Panc1 (cell line): ENCODE data around the gene MYRF. TPM values are rescaled to one million over a fixed set of nuclear protein-coding genes. Genes with fewer than 3 reads are reported as not detected.

Experiments
- ATAC-seq: fragments of 200-7000 bp; cut with Tn5 transposase; 2 replicates; pipeline ENCODE4 v1.9.1; 2020; ENCODE audit warnings: mild to moderate bottlenecking, moderate library complexity
- BruUV-seq: library from RNA; stranded (reverse); fragments of 400-500 nt; replicated peaks from 2 replicates; lab custom pipeline; 2021; lab: Mats Ljungman, UMichigan
- CTCF ChIA-PET: fragments of 300-600 bp; sonication (Branson Sonifier 250); formaldehyde crosslinking; loops from one replicate; lab custom pipeline; 2022; ENCODE audit warnings: antibody characterized with exemption; lab: Charles Lee
- POLR2A ChIA-PET: fragments of 300-600 bp; sonication (Branson Sonifier 250); formaldehyde crosslinking; loops from one replicate; lab custom pipeline; 2022; ENCODE audit warnings: antibody characterized with exemption; lab: Charles Lee
- DNase-seq: peaks from one replicate; pipeline ENCODE4 v3.0.0-alpha.2; 2010; ENCODE audit warnings: low read depth, low spot score
- H3K27ac ChIP-seq: 2 replicates; pipeline ENCODE4 v1.5.1; 2011; ENCODE audit warnings: mild to moderate bottlenecking, low read length, inconsistent platforms
- H3K27me3 ChIP-seq: fragments of 200-500 bp; sonication (Bioruptor generic); 2 replicates; pipeline ENCODE4 v1.6.0; 2014; ENCODE audit warnings: low read length, inconsistent platforms; ENCODE audit not compliant: control insufficient read depth, insufficient read depth
- H3K36me3 ChIP-seq: fragments of 200-500 bp; sonication (Bioruptor generic); 2 replicates; pipeline ENCODE4 v1.5.1; 2014; ENCODE audit warnings: inconsistent platforms, mild to moderate bottlenecking, low read length, moderate library complexity; ENCODE audit not compliant: control insufficient read depth, insufficient read depth
- H3K4me1 ChIP-seq: 2 replicates; pipeline ENCODE4 v1.5.1; 2011; ENCODE audit warnings: inconsistent platforms, mild to moderate bottlenecking, low read length, moderate library complexity; ENCODE audit not compliant: control insufficient read depth, insufficient read depth
- H3K4me3 ChIP-seq, 2 experiments: 2 replicates each; pipeline ENCODE4 v1.5.1; 2011 to 2012; ENCODE audit warnings: low read depth in 2 of 2, low read length in 2 of 2, mild to moderate bottlenecking in 2 of 2, inconsistent platforms in 1 of 2, moderate library complexity in 1 of 2
- H3K9me3 ChIP-seq: fragments of 200-500 bp; sonication (Bioruptor generic); 2 replicates; pipeline ENCODE4 v1.5.1; 2014; ENCODE audit warnings: low read depth, mild to moderate bottlenecking, inconsistent platforms, low read length, moderate library complexity; ENCODE audit not compliant: control insufficient read depth, insufficient read depth
- CTCF ChIP-seq: fragments of 450-650 bp; IDR thresholded peaks from 2 replicates; pipeline ENCODE4 v1.5.1; 2017; ENCODE audit warnings: mild to moderate bottlenecking
- POLR2AphosphoS5 ChIP-seq: IDR thresholded peaks from 2 replicates; pipeline ENCODE4 v1.6.1; 2012; ENCODE audit warnings: mild to moderate bottlenecking, low read depth, low read length, moderate library complexity
- REST ChIP-seq, 2 experiments: IDR thresholded peaks; 2 replicates each; pipeline ENCODE4 v1.6.1; 2011 to 2012; ENCODE audit warnings: low read depth in 2 of 2, control low read depth in 1 of 2, low read length in 1 of 2, mild to moderate bottlenecking in 1 of 2, moderate library complexity in 1 of 2; ENCODE audit not compliant: insufficient read depth in 1 of 2
- SIN3A ChIP-seq: IDR thresholded peaks from 2 replicates; pipeline ENCODE4 v1.6.1; 2012; ENCODE audit warnings: low read depth, mild to moderate bottlenecking, low read length, moderate library complexity, borderline replicate concordance; ENCODE audit not compliant: insufficient read depth
- TCF7L2 ChIP-seq: IDR thresholded peaks from 2 replicates; pipeline ENCODE4 v1.6.1; 2011; ENCODE audit warnings: mild to moderate bottlenecking, low read depth, low read length, inconsistent platforms
- in situ Hi-C: cut with HindIII; loops from 2 replicates; pipeline ENCODE4 v1.10.0; 2016; ENCODE audit warnings: low sequenced_read_pairs, low pct_unique_long_range_greater_than_20kb
- intact Hi-C: fragments of 100-400 bp; cut with micrococcal nuclease; formaldehyde crosslinking; loops from one replicate; pipeline ENCODE4 v1.10.0; 2022; ENCODE audit not compliant: unreplicated experiment
- total RNA-seq: library from RNA; stranded (reverse); gene quantifications from one replicate; pipeline ENCODE4 v1.2.1, GENCODE V29; 2021; ENCODE audit not compliant: unreplicated experiment

The MYRF gene
- total RNA-seq, 1 experiment from 2014 or later, result 2.8 TPM

DNA sequence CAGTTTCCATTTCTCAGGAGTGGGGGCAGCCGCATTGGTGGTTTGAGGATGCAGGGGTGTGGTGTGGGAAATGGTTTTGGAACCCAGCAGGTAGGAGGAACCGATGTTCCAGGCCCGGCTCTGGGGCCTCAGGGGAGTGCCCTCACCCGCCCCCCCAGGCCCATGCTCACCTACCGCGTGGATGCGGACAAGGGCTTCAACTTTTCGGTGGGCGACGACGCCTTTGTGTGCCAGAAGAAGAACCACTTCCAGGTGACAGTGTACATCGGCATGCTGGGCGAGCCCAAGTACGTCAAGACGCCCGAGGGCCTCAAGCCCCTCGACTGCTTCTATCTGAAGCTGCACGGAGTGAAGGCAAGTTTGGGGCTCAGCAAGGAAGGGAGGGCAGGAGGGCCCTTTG is 21.4 kb downstream of the MYRF start:
- intact Hi-C loops (no loop called here), in situ Hi-C loops (no loop called here)
- Histone ChIP-seq H3K27ac (no peak overlapping the region), H3K27me3 (no peaks in the 10 kb centered on the region), H3K4me3 (no peak overlapping the region), H3K4me1 (peaks cover 3% of the 10 kb centered on the region), H3K36me3 (no peaks in the 10 kb centered on the region), H3K9me3 (no peaks in the 10 kb centered on the region)
- CTCF ChIA-PET, result no interaction called here
- POLR2A ChIA-PET, result no interaction called here
- BruUV-seq, result no TSS peak
- TF ChIP-seq POLR2AphosphoS5 (no peak), SIN3A (no peak), CTCF (no peak), TCF7L2 (no peak), REST (IDR thresholded peaks at IDR 0.05; ENCODE audit: insufficient read depth in 1 of 2, low read depth in 2 of 2, low read length in 1 of 2) (no peak)
- ATAC-seq (no peak), DNase-seq (no peak)

DNA sequence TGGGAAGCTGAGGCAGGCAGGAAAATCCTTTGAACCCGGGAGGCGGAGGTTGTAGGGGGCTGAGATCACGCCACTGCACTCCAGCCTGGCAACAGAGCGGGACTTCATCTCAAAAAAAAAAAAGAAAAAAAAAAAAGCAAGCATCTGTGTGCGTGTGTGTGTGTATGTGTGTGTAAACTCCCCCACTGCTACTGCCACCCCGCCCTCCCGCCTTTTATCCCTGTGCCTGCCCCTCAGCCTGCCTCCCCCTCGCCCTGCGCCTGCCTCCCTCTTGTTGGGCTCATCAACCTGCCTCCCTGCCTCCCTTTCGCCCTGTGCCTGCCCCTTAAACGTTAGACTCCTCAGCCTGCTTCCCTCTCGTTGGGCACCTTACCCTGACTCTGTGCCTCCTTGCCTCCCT is 22.0 kb downstream of the MYRF start:
- Histone ChIP-seq H3K9me3 (no peaks in the 10 kb centered on the region), H3K4me3 (no peak overlapping the region), H3K27me3 (no peaks in the 10 kb centered on the region), H3K27ac (no peak overlapping the region), H3K4me1 (peaks cover 3% of the 10 kb centered on the region), H3K36me3 (no peaks in the 10 kb centered on the region)
- ChIA-PET POLR2A (no interaction called here), CTCF (no interaction called here)
- ATAC-seq (no peak), DNase-seq (no peak)
- in situ Hi-C loops, result no loop called here
- intact Hi-C loops, result no loop called here
- no TSS peak for BruUV-seq
- TF ChIP-seq POLR2AphosphoS5 (no peak), CTCF (no peak), TCF7L2 (no peak), REST (IDR thresholded peaks at IDR 0.05; ENCODE audit: insufficient read depth in 1 of 2, low read depth in 2 of 2, low read length in 1 of 2) (no peak)
